Gastroesophageal sphincter (tissue), 4 donors: ENCODE measurements around the gene CLP1. TPM values are rescaled to one million over a fixed set of nuclear protein-coding genes. Genes with fewer than 3 reads are reported as not detected.
"Not testable (repeated sequence)": the region's sequence is repeated elsewhere in the genome, so short reads cannot be mapped to it uniquely, and the experiment has no call there.

Experiments
- ATAC-seq: fragments of 150-250 bp; one replicate; pipeline ENCODE4 v1.9.1; 2016; ENCODE audit warnings: mild to moderate bottlenecking, moderate library complexity
- H3K27ac ChIP-seq, 4 donors: fragments of 200-600 bp; sonication (generic) in 3 of 4; 1 replicate in 3 of 4; 2 replicates in 1 of 4; pipeline ENCODE4 v1.5.1; 2016 to 2019
- H3K27me3 ChIP-seq: fragments of 200-600 bp; sonication (generic); one replicate; pipeline ENCODE4 v1.5.1; 2019
- H3K36me3 ChIP-seq, 2 donors: fragments of 200-600 bp; sonication (generic); one replicate each; pipeline ENCODE4 v1.5.1; 2019; ENCODE audit warnings: control low read depth in 1 of 2
- H3K4me1 ChIP-seq, 3 donors: fragments of 200-600 bp; sonication (generic); 1 replicate in 2 of 3; 2 replicates in 1 of 3; pipeline ENCODE4 v1.5.1; 2016 to 2019; ENCODE audit warnings: control low read depth in 2 of 3
- H3K4me3 ChIP-seq, 2 donors: fragments of 200-600 bp; sonication (generic); one replicate each; pipeline ENCODE4 v1.5.1; 2019; ENCODE audit warnings: mild to moderate bottlenecking in 1 of 2, moderate library complexity in 1 of 2
- H3K9me3 ChIP-seq, 3 donors: fragments of 200-600 bp; sonication (generic); one replicate each; pipeline ENCODE4 v1.5.1; 2017 to 2019; ENCODE audit warnings: control low read depth in 2 of 3
- EP300 ChIP-seq: sonication (generic); formaldehyde crosslinking; IDR thresholded peaks from one replicate; pipeline ENCODE4 v1.6.1; 2017; ENCODE audit warnings: antibody characterized with exemption, mild to moderate bottlenecking
- POLR2A ChIP-seq, 2 donors: fragments of 450-650 bp; IDR thresholded peaks; one replicate each; pipeline ENCODE4 v1.6.1; 2017; ENCODE audit warnings: antibody characterized with exemption in 2 of 2, mild to moderate bottlenecking in 2 of 2, moderate library complexity in 1 of 2
- POLR2AphosphoS5 ChIP-seq: sonication (generic); formaldehyde crosslinking; IDR thresholded peaks from one replicate; pipeline ENCODE4 v1.6.1; 2017; ENCODE audit warnings: antibody characterized with exemption
- WGBS, 2 donors: methylation state at CpG; one replicate each; pipeline ENCODE4 v1.1.5; 2018; ENCODE audit warnings: low coverage in 1 of 2; 5-methylcytosine and 5-hydroxymethylcytosine counted together
- total RNA-seq, 4 donors: library from RNA; depleted of rRNA; stranded (reverse); fragments of >200 nt; gene quantifications; one replicate each; pipeline ENCODE4 v1.1.0, GENCODE V29; 2016
- TF ChIP-seq, protein P1 (sequence below), 4 experiments: fragments of 200-600 bp in 2 of 4; fragments of 450-650 bp in 2 of 4; sonication (generic) in 1 of 4; IDR thresholded peaks; one replicate each; pipeline ENCODE4 v1.5.1; 2017 to 2019; ENCODE audit warnings: antibody characterized with exemption in 4 of 4, mild to moderate bottlenecking in 2 of 4, moderate library complexity in 2 of 4

The CLP1 gene
- total RNA-seq, 4 donors from 2014 or later: 11.4 to 21.7 (median 16.6) TPM

- WGBS, 2 donors: 60 to 69% methylated on average over 2 to 7 of the region's 7 CpGs
- H3K27ac ChIP-seq: no peak overlapping the region
- peaks cover 0 to 42% (median 28%) of the 10 kb centered on the region in 3 donors for H3K4me1 ChIP-seq
- TF ChIP-seq, protein P1, sequence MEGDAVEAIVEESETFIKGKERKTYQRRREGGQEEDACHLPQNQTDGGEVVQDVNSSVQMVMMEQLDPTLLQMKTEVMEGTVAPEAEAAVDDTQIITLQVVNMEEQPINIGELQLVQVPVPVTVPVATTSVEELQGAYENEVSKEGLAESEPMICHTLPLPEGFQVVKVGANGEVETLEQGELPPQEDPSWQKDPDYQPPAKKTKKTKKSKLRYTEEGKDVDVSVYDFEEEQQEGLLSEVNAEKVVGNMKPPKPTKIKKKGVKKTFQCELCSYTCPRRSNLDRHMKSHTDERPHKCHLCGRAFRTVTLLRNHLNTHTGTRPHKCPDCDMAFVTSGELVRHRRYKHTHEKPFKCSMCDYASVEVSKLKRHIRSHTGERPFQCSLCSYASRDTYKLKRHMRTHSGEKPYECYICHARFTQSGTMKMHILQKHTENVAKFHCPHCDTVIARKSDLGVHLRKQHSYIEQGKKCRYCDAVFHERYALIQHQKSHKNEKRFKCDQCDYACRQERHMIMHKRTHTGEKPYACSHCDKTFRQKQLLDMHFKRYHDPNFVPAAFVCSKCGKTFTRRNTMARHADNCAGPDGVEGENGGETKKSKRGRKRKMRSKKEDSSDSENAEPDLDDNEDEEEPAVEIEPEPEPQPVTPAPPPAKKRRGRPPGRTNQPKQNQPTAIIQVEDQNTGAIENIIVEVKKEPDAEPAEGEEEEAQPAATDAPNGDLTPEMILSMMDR (IDR thresholded peaks at IDR 0.05): no peak
- TF ChIP-seq POLR2AphosphoS5: no peak
- TF ChIP-seq EP300: no peak
- no peak for TF ChIP-seq POLR2A (IDR thresholded peaks at IDR 0.05)
- no peaks in the 10 kb centered on the region for H3K9me3 ChIP-seq
- H3K4me3 ChIP-seq: no peak overlapping the region
- ATAC-seq: no peak
- peaks cover 80% of the 10 kb centered on the region for H3K27me3 ChIP-seq
- H3K36me3 ChIP-seq: no peaks in the 10 kb centered on the region
These were observed 6.2 kb upstream of the CLP1 start for GRCh38 chr11:57651408-57651807.

- Histone ChIP-seq H3K4me1 (peaks cover 0 to 40% (median 26%) of the 10 kb centered on the region in 3 donors), H3K27me3 (peaks cover 72% of the 10 kb centered on the region)
- not testable (repeated sequence) for H3K36me3 ChIP-seq, H3K9me3 ChIP-seq, ATAC-seq, H3K4me3 ChIP-seq, H3K27ac ChIP-seq
- 65 to 83% methylated on average over 9 to 14 of the region's 14 CpGs for WGBS, 2 donors
These were observed 5.3 kb upstream of the CLP1 start for GRCh38 chr11:57652230-57652629.

DNA sequence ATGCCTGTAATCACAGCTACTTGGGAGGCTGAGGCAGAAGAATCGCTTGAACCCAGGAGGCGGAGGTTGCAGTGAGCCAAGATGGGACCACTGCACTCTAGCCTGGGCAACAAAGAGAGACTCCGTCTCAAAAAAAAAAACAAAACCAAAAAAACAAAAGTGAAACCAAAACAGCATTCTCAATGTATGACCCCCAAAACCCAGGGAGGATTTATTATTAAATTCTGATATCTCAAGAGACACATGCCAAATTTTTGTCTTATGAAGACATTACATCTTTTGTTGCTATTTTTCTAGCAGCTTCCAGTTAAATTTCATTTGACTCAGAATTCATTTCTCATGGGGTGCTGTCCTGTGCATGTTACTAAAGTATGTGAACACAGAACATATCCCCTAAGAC, 4.9 kb upstream of the CLP1 start:
- no peak overlapping the region for H3K27ac ChIP-seq
- H3K4me1 ChIP-seq: peaks cover 0 to 36% (median 23%) of the 10 kb centered on the region in 3 donors
- no peaks in the 10 kb centered on the region for H3K36me3 ChIP-seq
- H3K4me3 ChIP-seq: no peak overlapping the region
- H3K27me3 ChIP-seq: peaks cover 68% of the 10 kb centered on the region
- TF ChIP-seq, protein P1 (IDR thresholded peaks at IDR 0.05): no peak
- TF ChIP-seq POLR2A (IDR thresholded peaks at IDR 0.05) (no peak), EP300 (no peak), POLR2AphosphoS5 (no peak)
- no peaks in the 10 kb centered on the region for H3K9me3 ChIP-seq
- no peak for ATAC-seq
- WGBS, 2 donors: 69 to 74% methylated on average over 3 of the region's 3 CpGs

GRCh38 chr11:57653163-57653562, 4.4 kb upstream of the CLP1 start:
- Histone ChIP-seq H3K9me3 (no peaks in the 10 kb centered on the region), H3K27ac (no peak overlapping the region), H3K4me1 (peaks cover 0 to 34% (median 21%) of the 10 kb centered on the region in 3 donors), H3K27me3 (peaks cover 63% of the 10 kb centered on the region), H3K4me3 (no peak overlapping the region), H3K36me3 (no peaks in the 10 kb centered on the region)
- TF ChIP-seq POLR2AphosphoS5: no peak
- no peak for TF ChIP-seq POLR2A (IDR thresholded peaks at IDR 0.05)
- TF ChIP-seq EP300: no peak
- TF ChIP-seq, protein P1 (IDR thresholded peaks at IDR 0.05): no peak
- no peak for ATAC-seq
- 9 to 29% methylated on average over 3 of the region's 3 CpGs for WGBS, 2 donors

- no peak for ATAC-seq
- no peaks in the 10 kb centered on the region for H3K9me3 ChIP-seq
- WGBS, 2 donors: 18 to 31% methylated on average over 5 of the region's 5 CpGs
- TF ChIP-seq, protein P1 (IDR thresholded peaks at IDR 0.05): no peak
- no peak for TF ChIP-seq POLR2AphosphoS5
- TF ChIP-seq EP300: no peak
- TF ChIP-seq POLR2A (IDR thresholded peaks at IDR 0.05): no peak
- peaks cover 26% of the 10 kb centered on the region for H3K27me3 ChIP-seq
- H3K4me3 ChIP-seq: peak overlapping the region; percentile 62 to 74
- H3K36me3 ChIP-seq: peaks cover 0 to 27% of the 10 kb centered on the region in 2 donors
- peak overlapping the region; percentile 83 to 91 (median 87) for H3K27ac ChIP-seq
- peaks cover 0 to 39% (median 12%) of the 10 kb centered on the region in 3 donors for H3K4me1 ChIP-seq
These were observed 723 bp upstream of the CLP1 start for GRCh38 chr11:57656885-57657193.
